Dermis microvascular lymphatic vessel endothelial cell (primary cell): ENCODE measurements around the gene SH3RF2. TPM values are rescaled to one million over a fixed set of nuclear protein-coding genes. Genes with fewer than 3 reads are reported as not detected.

Source experiments
- DNase-seq, 2 donors: peaks; one replicate each; pipeline versions ENCODE4 v3.0.0 to v3.0.0-alpha.2; 2010; ENCODE audit warnings: low read depth in 2 of 2
- total RNA-seq: library from RNA; depleted of rRNA; stranded (reverse); fragments of >200 nt; gene quantifications from 2 replicates; pipeline ENCODE4 v1.2.1, GENCODE V29; 2014

SH3RF2 gene
- total RNA-seq, 1 donor from 2014 or later: not detected

- DNase-seq: no peak
Measured at GRCh38 chr5:146040527-146040926, 104.1 kb downstream of the SH3RF2 start.

GRCh38 chr5:146041180-146041789, 104.9 kb downstream of the SH3RF2 start:
- no peak for DNase-seq

GRCh38 chr5:146042628-146043279, 106.4 kb downstream of the SH3RF2 start:
- DNase-seq: peak in 1 of 2 donors; percentile 66

GRCh38 chr5:146043722-146044121, 107.3 kb downstream of the SH3RF2 start:
- no peak for DNase-seq

GRCh38 chr5:146047396-146047795, 111.0 kb downstream of the SH3RF2 start:
- no peak for DNase-seq

- peak; percentile 20 to 74 for DNase-seq
Measured at GRCh38 chr5:146048994-146049703, 112.8 kb downstream of the SH3RF2 start.

- no peak for DNase-seq
Measured at GRCh38 chr5:146049704-146050026, 113.3 kb downstream of the SH3RF2 start.

GRCh38 chr5:146050086-146050485, 113.7 kb downstream of the SH3RF2 start:
- DNase-seq: no peak

GRCh38 chr5:146051678-146052077, 115.3 kb downstream of the SH3RF2 start:
- DNase-seq: no peak

- no peak for DNase-seq
Measured at GRCh38 chr5:146052780-146053179, 116.4 kb downstream of the SH3RF2 start.

- DNase-seq: no peak
Measured at GRCh38 chr5:146055432-146055831, 119.1 kb downstream of the SH3RF2 start.

GRCh38 chr5:146059460-146060220, 123.3 kb downstream of the SH3RF2 start:
- DNase-seq: peak in 1 of 2 donors; percentile 27

GRCh38 chr5:146060221-146060585, 123.8 kb downstream of the SH3RF2 start:
- DNase-seq: no peak

GRCh38 chr5:146066968-146067367, 130.6 kb downstream of the SH3RF2 start:
- no peak for DNase-seq

- no peak for DNase-seq
Measured at GRCh38 chr5:146068206-146068605, 131.8 kb downstream of the SH3RF2 start.

GRCh38 chr5:146068977-146069779, 132.8 kb downstream of the SH3RF2 start:
- DNase-seq: no peak

- DNase-seq: no peak
Measured at GRCh38 chr5:146069780-146070099, 133.4 kb downstream of the SH3RF2 start.

GRCh38 chr5:146070746-146071145, 134.4 kb downstream of the SH3RF2 start:
- DNase-seq: no peak

GRCh38 chr5:146071171-146071570, 134.8 kb downstream of the SH3RF2 start:
- DNase-seq: no peak

GRCh38 chr5:146072595-146072994, 136.2 kb downstream of the SH3RF2 start:
- DNase-seq: no peak

- DNase-seq: no peak
Measured at GRCh38 chr5:146073239-146073900, 137.0 kb downstream of the SH3RF2 start.
